Gastroesophageal sphincter (tissue), 3 donors: ENCODE results near the gene FAM43B.

ENCODE experiments used
- EP300 ChIP-seq: sonication (generic); formaldehyde crosslinking; IDR thresholded peaks from one replicate; pipeline ENCODE4 v1.6.1; 2017; ENCODE audit warnings: antibody characterized with exemption, mild to moderate bottlenecking
- POLR2A ChIP-seq, 2 donors: fragments of 450-650 bp; IDR thresholded peaks; one replicate each; pipeline ENCODE4 v1.6.1; 2017; ENCODE audit warnings: antibody characterized with exemption in 2 of 2, mild to moderate bottlenecking in 2 of 2, moderate library complexity in 1 of 2
- POLR2AphosphoS5 ChIP-seq: sonication (generic); formaldehyde crosslinking; IDR thresholded peaks from one replicate; pipeline ENCODE4 v1.6.1; 2017; ENCODE audit warnings: antibody characterized with exemption
- TF ChIP-seq, protein P1 (sequence below), 4 experiments: fragments of 200-600 bp in 2 of 4; fragments of 450-650 bp in 2 of 4; sonication (generic) in 1 of 4; IDR thresholded peaks; one replicate each; pipeline ENCODE4 v1.5.1; 2017 to 2019; ENCODE audit warnings: antibody characterized with exemption in 4 of 4, mild to moderate bottlenecking in 2 of 4, moderate library complexity in 2 of 4

DNA sequence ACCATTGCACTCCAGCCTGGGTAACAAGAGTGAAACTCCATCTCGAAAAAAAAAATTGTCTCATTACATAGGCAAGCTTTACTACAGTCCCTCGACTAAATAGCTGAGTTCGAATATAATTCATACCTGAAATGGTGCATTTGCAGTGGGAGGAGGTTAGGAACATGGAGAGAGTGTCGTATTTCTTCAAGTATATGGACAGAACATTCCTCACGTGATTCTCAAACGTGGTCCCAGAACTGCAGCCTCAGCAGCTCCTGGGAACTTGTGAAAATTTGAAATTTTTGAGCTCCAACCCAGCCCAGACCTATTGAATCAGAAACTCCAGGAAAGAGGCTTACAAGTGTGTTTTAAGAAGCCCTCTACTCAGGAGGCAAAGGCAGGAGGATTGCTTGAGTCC lies 43.7 kb downstream of the FAM43B start:
- no peak for TF ChIP-seq POLR2AphosphoS5
- TF ChIP-seq, protein P1, sequence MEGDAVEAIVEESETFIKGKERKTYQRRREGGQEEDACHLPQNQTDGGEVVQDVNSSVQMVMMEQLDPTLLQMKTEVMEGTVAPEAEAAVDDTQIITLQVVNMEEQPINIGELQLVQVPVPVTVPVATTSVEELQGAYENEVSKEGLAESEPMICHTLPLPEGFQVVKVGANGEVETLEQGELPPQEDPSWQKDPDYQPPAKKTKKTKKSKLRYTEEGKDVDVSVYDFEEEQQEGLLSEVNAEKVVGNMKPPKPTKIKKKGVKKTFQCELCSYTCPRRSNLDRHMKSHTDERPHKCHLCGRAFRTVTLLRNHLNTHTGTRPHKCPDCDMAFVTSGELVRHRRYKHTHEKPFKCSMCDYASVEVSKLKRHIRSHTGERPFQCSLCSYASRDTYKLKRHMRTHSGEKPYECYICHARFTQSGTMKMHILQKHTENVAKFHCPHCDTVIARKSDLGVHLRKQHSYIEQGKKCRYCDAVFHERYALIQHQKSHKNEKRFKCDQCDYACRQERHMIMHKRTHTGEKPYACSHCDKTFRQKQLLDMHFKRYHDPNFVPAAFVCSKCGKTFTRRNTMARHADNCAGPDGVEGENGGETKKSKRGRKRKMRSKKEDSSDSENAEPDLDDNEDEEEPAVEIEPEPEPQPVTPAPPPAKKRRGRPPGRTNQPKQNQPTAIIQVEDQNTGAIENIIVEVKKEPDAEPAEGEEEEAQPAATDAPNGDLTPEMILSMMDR (IDR thresholded peaks at IDR 0.05): no peak
- no peak for TF ChIP-seq POLR2A (IDR thresholded peaks at IDR 0.05)
- TF ChIP-seq EP300: no peak
